ENCODE measurements around the gene SDCCAG8. TPM values are rescaled to one million over a fixed set of nuclear protein-coding genes. Genes with fewer than 3 reads are reported as not detected.

The SDCCAG8 gene
- total RNA-seq, 1 experiment from 2014 or later, result 10.0 TPM

GRCh38 chr1:243364866-243365265, 109.0 kb downstream of the SDCCAG8 start:
- Histone ChIP-seq H3K23ac (ENCODE audit: insufficient read length, low read depth, low read length) (no peak overlapping the region), H3K14ac (ENCODE audit: insufficient read depth, low read length) (no peak overlapping the region), H3K27me3 (ENCODE audit: insufficient read depth, low read length) (no peaks in the 10 kb centered on the region), H3K79me1 (ENCODE audit: insufficient read depth, low read depth, low read length, poor library complexity, severe bottlenecking) (no peaks in the 10 kb centered on the region), H3K4me1 (ENCODE audit: insufficient read depth, low read length) (no peaks in the 10 kb centered on the region), H4K8ac (replicated peaks; ENCODE audit: insufficient read length, low read depth, low read length) (no peak overlapping the region), H2BK5ac (ENCODE audit: insufficient read length, low read length) (no peak overlapping the region), H3K18ac (ENCODE audit: insufficient read length, low read depth, low read length) (no peak overlapping the region), H2BK15ac (ENCODE audit: low read depth, low read length) (no peak overlapping the region), H4K5ac (ENCODE audit: insufficient read length, low read depth, low read length) (no peak overlapping the region), H3K4me2 (ENCODE audit: insufficient read depth, insufficient read length, low read length) (no peak overlapping the region), H2BK120ac (ENCODE audit: low read depth, low read length, poor library complexity, severe bottlenecking) (no peak overlapping the region), H3K9me3 (ENCODE audit: control insufficient read depth, low read depth, low read length) (no peaks in the 10 kb centered on the region), H2BK12ac (ENCODE audit: insufficient read length, low read depth, low read length) (no peak overlapping the region), H3K23me2 (ENCODE audit: insufficient read length, low read depth, low read length, poor library complexity, severe bottlenecking) (no peaks in the 10 kb centered on the region), H2BK20ac (ENCODE audit: low read depth, low read length, poor library complexity, severe bottlenecking) (no peak overlapping the region), H4K91ac (ENCODE audit: insufficient read length, low read depth, low read length) (no peak overlapping the region), H3K9ac (ENCODE audit: extremely low read depth, insufficient read length, low read length) (no peak overlapping the region), H4K20me1 (ENCODE audit: control insufficient read depth, insufficient read depth, insufficient read length) (no peaks in the 10 kb centered on the region), H3K56ac (ENCODE audit: insufficient read length, low read depth, low read length) (no peak overlapping the region), H2AK5ac (ENCODE audit: insufficient read length, low read length) (no peak overlapping the region), H3K4ac (ENCODE audit: low read depth, low read length) (no peak overlapping the region), H3T11ph (ENCODE audit: low read length) (no peak overlapping the region), H2AFZ (ENCODE audit: low read length) (no peak overlapping the region), H3K79me2 (ENCODE audit: insufficient read depth, low read length) (no peaks in the 10 kb centered on the region), H3K27ac (ENCODE audit: insufficient read length, low read depth, low read length) (no peak overlapping the region)
- Mint-ChIP-seq H3K36me3 (ENCODE audit: insufficient read depth in 1 of 3, low read depth in 3 of 3) (no peaks in the 10 kb centered on the region), H3K27me3 (ENCODE audit: low read depth) (no peaks in the 10 kb centered on the region), H3K27ac (no peak overlapping the region; a peak in 2 of 7 replicates), H3K4me1 (no peaks in the 10 kb centered on the region), H3K4me3 (no peak overlapping the region), H3K9me3 (no peaks in the 10 kb centered on the region)
- WGBS (ENCODE audit: extremely low coverage, insufficient read length, low lambda C conversion rate), result no CpG with 5 or more reads among the region's 8 CpGs
- TF ChIP-seq CTCF (conservative IDR thresholded peaks at IDR 0.05), result no peak
- DNase-seq, result no peak
